Raji (cell line): Measurements from ENCODE around the gene ZWINT.

Source experiments
- POLR2A ChIP-seq: IDR thresholded peaks from 2 replicates; pipeline ENCODE4 v1.6.1; 2011; ENCODE audit warnings: low read depth, low read length, control low read depth; ENCODE audit not compliant: insufficient read depth

ZWINT gene

DNA sequence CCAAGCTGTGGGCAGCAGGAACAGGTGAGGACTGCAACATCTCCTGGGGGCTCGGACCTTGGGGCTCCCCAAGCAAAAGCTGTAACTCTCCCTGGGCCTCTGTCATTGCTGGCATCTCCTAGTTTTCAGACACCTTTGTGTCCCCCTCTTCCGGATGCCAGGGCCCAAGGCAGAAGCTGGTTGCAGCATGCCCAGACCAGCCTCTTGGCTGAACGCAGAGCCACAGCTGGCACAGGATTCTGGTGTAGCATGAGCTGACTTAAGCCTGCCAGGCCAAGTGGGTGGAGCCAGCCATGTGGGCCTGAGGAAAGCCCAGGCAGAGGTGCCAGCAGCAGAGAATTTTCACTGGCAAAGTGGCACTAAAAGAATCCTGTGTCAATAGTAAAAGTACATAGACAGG, 43.5 kb downstream of the ZWINT start:
- no peak for TF ChIP-seq POLR2A

DNA sequence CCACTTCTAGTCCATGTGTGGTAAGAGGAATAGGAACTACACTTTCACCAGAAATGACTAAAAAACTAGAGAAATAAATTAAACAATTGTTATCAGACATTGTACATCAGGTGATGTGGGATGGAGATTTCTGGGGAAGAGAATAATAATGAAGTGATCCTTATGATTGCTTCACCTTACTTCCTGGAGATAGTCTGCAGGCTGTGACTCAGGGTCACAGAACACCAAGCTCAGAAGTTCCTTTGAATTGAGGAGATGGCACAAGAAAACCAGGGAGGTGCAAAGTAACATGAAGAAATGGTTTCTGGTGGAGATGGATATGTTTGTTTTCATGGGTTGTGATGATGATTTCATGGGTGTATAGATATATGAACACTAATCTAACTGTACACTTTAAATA, 44.5 kb downstream of the ZWINT start:
- TF ChIP-seq POLR2A: no peak
